ENCODE data around the gene ZNF70. TPM values are rescaled to one million over a fixed set of nuclear protein-coding genes. Genes with fewer than 3 reads are reported as not detected.

Gene ZNF70
- total RNA-seq, 1 experiment from 2014 or later = 3.2 TPM

DNA sequence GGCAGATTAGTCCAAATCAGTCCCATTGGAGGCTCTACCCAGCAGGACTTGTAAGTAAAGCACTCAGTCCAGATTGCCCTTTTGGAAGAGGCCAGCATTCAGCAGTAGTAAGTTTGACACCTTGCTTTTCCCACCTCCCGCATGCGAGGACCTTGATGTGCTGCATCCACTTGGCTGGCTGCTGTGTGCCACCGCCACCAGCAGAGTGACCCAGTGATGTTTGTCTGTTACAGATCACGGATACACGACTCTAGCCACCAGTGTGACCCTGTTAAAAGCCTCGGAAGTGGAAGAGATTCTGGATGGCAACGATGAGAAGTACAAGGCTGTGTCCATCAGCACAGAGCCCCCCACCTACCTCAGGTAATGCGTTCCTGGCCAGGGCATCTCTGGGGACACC is 42.4 kb upstream of the ZNF70 start:
- Histone ChIP-seq H3K27me3 (ENCODE audit: insufficient read depth, low read length) (no peaks in the 10 kb centered on the region), H3K27ac (ENCODE audit: low read depth, low read length) (no peak overlapping the region), H3K9ac (ENCODE audit: low read length) (no peak overlapping the region), H3K9me3 (ENCODE audit: control insufficient read depth in 1 of 2, insufficient read depth in 1 of 2, low read depth in 1 of 2, low read length in 2 of 2) (no peaks in the 10 kb centered on the region), H3K79me2 (ENCODE audit: insufficient read depth, low read length) (peaks cover 51% of the 10 kb centered on the region), H3K9me2 (ENCODE audit: insufficient read depth) (no peaks in the 10 kb centered on the region), H2AFZ (ENCODE audit: low read depth, low read length, poor library complexity, severe bottlenecking) (no peak overlapping the region), H3K36me3 (ENCODE audit: control insufficient read depth in 1 of 2, insufficient read depth in 2 of 2, low read length in 2 of 2) (peaks cover 16 to 27% of the 10 kb centered on the region in 2 experiments; a peak in 3 of 4 replicates), H4K20me1 (ENCODE audit: insufficient read depth) (no peaks in the 10 kb centered on the region), H3K4me2 (ENCODE audit: low read length) (no peak overlapping the region), H3K4me1 (ENCODE audit: control insufficient read depth in 1 of 2, insufficient read depth in 2 of 2, low read length in 2 of 2) (peaks cover 5 to 6% of the 10 kb centered on the region in 2 experiments; a peak in 3 of 4 replicates), H3K4me3 (replicated peaks in 1 of 2; ENCODE audit: low read depth in 1 of 2, low read length in 2 of 2) (no peak overlapping the region)
- POLR2A ChIA-PET = no interaction called here
- TF ChIP-seq EZH2 (IDR thresholded peaks at IDR 0.05) = no peak
- no peak for TF ChIP-seq ELF1 (IDR thresholded peaks at IDR 0.05; ENCODE audit: borderline replicate concordance, low read depth)
- TF ChIP-seq, protein P1, sequence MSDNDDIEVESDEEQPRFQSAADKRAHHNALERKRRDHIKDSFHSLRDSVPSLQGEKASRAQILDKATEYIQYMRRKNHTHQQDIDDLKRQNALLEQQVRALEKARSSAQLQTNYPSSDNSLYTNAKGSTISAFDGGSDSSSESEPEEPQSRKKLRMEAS (IDR thresholded peaks at IDR 0.05) = no peak
- TF ChIP-seq ZNF274 (IDR thresholded peaks at IDR 0.05; ENCODE audit: low read depth, low read length) = no peak
- CTCF ChIA-PET = no interaction called here
- intact Hi-C loops (cut with micrococcal nuclease) = no loop called here
- no peak for DNase-seq (ENCODE audit: low read depth, low spot score)
- BruUV-seq (replicated peaks) = no TSS peak
- RAD21 ChIA-PET (ENCODE audit: low non-redundant PET in 1 of 2, low total read pairs in 2 of 2, uncharacterized antibody in 2 of 2, unreplicated experiment in 2 of 2) = no interaction called here
- ATAC-seq = no peak

DNA sequence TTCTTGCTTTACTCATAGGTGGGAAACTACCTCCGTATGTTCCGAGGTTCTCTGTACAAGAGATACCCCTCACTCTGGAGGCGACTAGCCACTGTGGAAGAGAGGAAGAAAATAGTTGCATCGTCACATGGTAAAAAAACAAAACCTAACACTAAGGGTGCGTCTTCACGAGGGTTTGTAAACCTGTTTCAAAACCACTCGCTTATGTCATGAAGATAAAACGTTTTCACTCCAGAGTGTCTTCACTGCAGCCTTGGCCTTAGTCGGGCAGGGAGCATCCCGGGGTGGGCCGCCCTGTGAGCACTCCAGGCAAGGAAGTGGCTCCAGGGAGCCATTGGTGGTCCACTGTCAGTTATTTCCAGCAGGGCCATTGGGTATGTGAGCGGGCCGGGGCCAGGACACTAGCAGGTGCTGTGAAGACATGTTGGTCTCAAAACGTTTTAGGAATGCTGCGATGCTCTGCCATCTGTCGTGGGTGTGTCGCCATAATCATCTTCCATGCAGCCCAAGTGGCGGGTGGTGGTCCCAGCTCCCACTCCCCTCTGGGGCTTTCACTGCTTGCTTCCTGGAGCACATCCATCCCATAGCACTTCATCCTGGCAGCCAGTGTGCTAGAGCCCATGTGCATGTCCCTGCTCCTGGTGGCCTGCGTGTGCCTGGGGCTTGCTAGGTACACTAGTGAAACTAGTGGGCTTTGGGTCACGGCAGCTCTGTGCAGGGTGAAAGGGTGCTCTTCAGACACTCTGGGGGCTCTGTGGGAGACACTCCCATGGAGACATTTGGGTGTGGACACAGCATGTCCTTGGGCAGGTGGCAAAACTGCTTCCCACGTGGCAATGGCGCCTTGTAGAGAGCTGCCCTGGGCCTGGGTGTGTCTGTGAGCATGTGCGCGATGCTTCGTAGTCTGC is 41.1 kb upstream of the ZNF70 start:
- Histone ChIP-seq H3K36me3 (ENCODE audit: control insufficient read depth in 1 of 2, insufficient read depth in 2 of 2, low read length in 2 of 2) (peaks cover 12 to 22% of the 10 kb centered on the region in 2 experiments; a peak in 3 of 4 replicates), H3K9ac (ENCODE audit: low read length) (no peak overlapping the region), H3K4me1 (ENCODE audit: control insufficient read depth in 1 of 2, insufficient read depth in 2 of 2, low read length in 2 of 2) (peaks cover 9 to 14% of the 10 kb centered on the region in 2 experiments; a peak in 3 of 4 replicates), H3K27ac (ENCODE audit: low read depth, low read length) (no peak overlapping the region), H3K9me3 (ENCODE audit: control insufficient read depth in 1 of 2, insufficient read depth in 1 of 2, low read depth in 1 of 2, low read length in 2 of 2) (no peaks in the 10 kb centered on the region), H4K20me1 (ENCODE audit: insufficient read depth) (peaks cover 8% of the 10 kb centered on the region; the same call in 1 of the 2 replicates), H3K9me2 (ENCODE audit: insufficient read depth) (no peaks in the 10 kb centered on the region), H3K27me3 (ENCODE audit: insufficient read depth, low read length) (no peaks in the 10 kb centered on the region), H3K79me2 (ENCODE audit: insufficient read depth, low read length) (peaks cover 61% of the 10 kb centered on the region), H3K4me3 (replicated peaks in 1 of 2; ENCODE audit: low read depth in 1 of 2, low read length in 2 of 2) (no peak overlapping the region), H2AFZ (ENCODE audit: low read depth, low read length, poor library complexity, severe bottlenecking) (no peak overlapping the region), H3K4me2 (ENCODE audit: low read length) (no peak overlapping the region)
- intact Hi-C loops (cut with micrococcal nuclease) = no loop called here
- POLR2A ChIA-PET = interaction anchor here (0.6 kb wide), 1 partner anchor 21 kb away, joined by 3 read pairs; no protein-coding TSS in a partner anchor
- CTCF ChIA-PET = no interaction called here
- DNase-seq (ENCODE audit: low read depth, low spot score) (no peak), ATAC-seq (no peak)
- BruUV-seq (replicated peaks) = no TSS peak
- RAD21 ChIA-PET (ENCODE audit: low non-redundant PET in 1 of 2, low total read pairs in 2 of 2, uncharacterized antibody in 2 of 2, unreplicated experiment in 2 of 2) = no interaction called here
- TF ChIP-seq SP1 (IDR thresholded peaks at IDR 0.05; ENCODE audit: low read depth) (no peak), CEBPB (IDR thresholded peaks at IDR 0.05; ENCODE audit: low read depth) (no peak), POLR2AphosphoS5 (IDR thresholded peaks at IDR 0.05; ENCODE audit: low read depth, low read length) (no peak), RAD21 (IDR thresholded peaks at IDR 0.05; ENCODE audit: low read depth) (no peak), EZH2phosphoT487 (IDR thresholded peaks at IDR 0.05; ENCODE audit: borderline replicate concordance) (no peak), EZH2 (IDR thresholded peaks at IDR 0.05) (no peak), ZNF274 (IDR thresholded peaks at IDR 0.05; ENCODE audit: low read depth, low read length) (no peak), EGR1 (IDR thresholded peaks at IDR 0.05; ENCODE audit: low read depth) (no peak), SIN3A (IDR thresholded peaks at IDR 0.05; ENCODE audit: low read depth) (no peak), YY1 (IDR thresholded peaks at IDR 0.05; ENCODE audit: extremely low read depth, insufficient replicate concordance, low read depth, low read length) (no peak)
- TF ChIP-seq, protein P2, sequence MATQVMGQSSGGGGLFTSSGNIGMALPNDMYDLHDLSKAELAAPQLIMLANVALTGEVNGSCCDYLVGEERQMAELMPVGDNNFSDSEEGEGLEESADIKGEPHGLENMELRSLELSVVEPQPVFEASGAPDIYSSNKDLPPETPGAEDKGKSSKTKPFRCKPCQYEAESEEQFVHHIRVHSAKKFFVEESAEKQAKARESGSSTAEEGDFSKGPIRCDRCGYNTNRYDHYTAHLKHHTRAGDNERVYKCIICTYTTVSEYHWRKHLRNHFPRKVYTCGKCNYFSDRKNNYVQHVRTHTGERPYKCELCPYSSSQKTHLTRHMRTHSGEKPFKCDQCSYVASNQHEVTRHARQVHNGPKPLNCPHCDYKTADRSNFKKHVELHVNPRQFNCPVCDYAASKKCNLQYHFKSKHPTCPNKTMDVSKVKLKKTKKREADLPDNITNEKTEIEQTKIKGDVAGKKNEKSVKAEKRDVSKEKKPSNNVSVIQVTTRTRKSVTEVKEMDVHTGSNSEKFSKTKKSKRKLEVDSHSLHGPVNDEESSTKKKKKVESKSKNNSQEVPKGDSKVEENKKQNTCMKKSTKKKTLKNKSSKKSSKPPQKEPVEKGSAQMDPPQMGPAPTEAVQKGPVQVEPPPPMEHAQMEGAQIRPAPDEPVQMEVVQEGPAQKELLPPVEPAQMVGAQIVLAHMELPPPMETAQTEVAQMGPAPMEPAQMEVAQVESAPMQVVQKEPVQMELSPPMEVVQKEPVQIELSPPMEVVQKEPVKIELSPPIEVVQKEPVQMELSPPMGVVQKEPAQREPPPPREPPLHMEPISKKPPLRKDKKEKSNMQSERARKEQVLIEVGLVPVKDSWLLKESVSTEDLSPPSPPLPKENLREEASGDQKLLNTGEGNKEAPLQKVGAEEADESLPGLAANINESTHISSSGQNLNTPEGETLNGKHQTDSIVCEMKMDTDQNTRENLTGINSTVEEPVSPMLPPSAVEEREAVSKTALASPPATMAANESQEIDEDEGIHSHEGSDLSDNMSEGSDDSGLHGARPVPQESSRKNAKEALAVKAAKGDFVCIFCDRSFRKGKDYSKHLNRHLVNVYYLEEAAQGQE (IDR thresholded peaks at IDR 0.05; ENCODE audit: low read depth) = no peak
